HG03521 (cell line): ENCODE data around the gene MEAF6.

Source experiments
- ATAC-seq: cut with Tn5 transposase; IDR thresholded peaks from one replicate; pipeline ENCODE4 v1.9.1; 2021; ENCODE audit warnings: mild to moderate bottlenecking, moderate library complexity; ENCODE audit not compliant: unreplicated experiment

The MEAF6 gene

DNA sequence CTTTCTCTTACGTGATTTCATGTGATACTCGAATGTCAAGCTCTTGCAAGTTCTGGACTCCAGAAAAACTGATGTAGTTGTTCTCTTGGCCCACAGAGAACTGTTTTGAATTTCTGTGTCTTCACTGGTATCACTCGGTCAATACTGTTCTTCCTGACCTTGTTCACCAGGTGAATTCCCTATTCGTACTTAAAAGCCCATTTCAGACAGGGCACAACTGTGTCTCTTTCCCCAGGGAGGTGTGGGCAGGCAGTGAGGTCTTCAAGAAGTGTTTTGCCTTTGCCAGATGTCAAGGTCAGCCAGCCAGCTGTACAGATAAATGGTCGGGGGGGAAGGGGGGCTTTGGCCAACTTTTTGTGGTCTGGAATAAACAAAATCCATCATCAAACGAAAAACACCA, 67.7 kb downstream of the MEAF6 start:
- ATAC-seq, result no peak

GRCh38 chr1:37442644-37443043, 71.9 kb downstream of the MEAF6 start:
- ATAC-seq, result no peak
